Kidney (tissue), 14 donors: ENCODE data around the gene PACS2. TPM values are rescaled to one million over a fixed set of nuclear protein-coding genes. Genes with fewer than 3 reads are reported as not detected.
"Not testable (repeated sequence)": the region's sequence is repeated elsewhere in the genome, so short reads cannot be mapped to it uniquely, and the experiment has no call there.

Experiments
- DNase-seq, 5 donors: peaks; one replicate each; pipeline ENCODE4 v3.0.0-alpha.2; 2013 to 2020
- FAIRE-seq: peaks from 2 replicates; lab custom pipeline; 2012; peaks lifted over from hg19 to GRCh38; lab: Jason Lieb, UNC
- H3K27ac ChIP-seq, 2 donors: one replicate each; pipeline ENCODE4 v1.7.0; 2013; ENCODE audit warnings: low read depth in 2 of 2, low read length in 2 of 2, inconsistent platforms in 1 of 2
- H3K27me3 ChIP-seq: one replicate; pipeline ENCODE4 v1.7.1; 2013; ENCODE audit warnings: low read length, inconsistent platforms; ENCODE audit not compliant: control insufficient read depth, insufficient read depth
- H3K36me3 ChIP-seq, 3 donors: one replicate each; pipeline versions ENCODE4 v1.7.0 to v1.7.1; 2013; ENCODE audit warnings: low read length in 3 of 3, control low read depth in 1 of 3, inconsistent platforms in 1 of 3; ENCODE audit not compliant: insufficient read depth in 3 of 3, control insufficient read depth in 2 of 3
- H3K4me1 ChIP-seq, 3 donors: one replicate each; pipeline versions ENCODE4 v1.7.0 to v1.7.1; 2013; ENCODE audit warnings: low read length in 3 of 3, inconsistent platforms in 1 of 3, low read depth in 1 of 3; ENCODE audit not compliant: control insufficient read depth in 2 of 3, insufficient read depth in 2 of 3
- H3K4me3 ChIP-seq, 3 donors: one replicate each; pipeline versions ENCODE4 v1.7.0 to v1.8.1; 2013; ENCODE audit warnings: low read length in 3 of 3, control low read depth in 1 of 3, inconsistent platforms in 1 of 3
- H3K9ac ChIP-seq, 3 donors: one replicate each; pipeline versions ENCODE4 v1.7.0 to v1.7.1; 2013; ENCODE audit warnings: low read length in 3 of 3, control low read depth in 1 of 3, inconsistent platforms in 1 of 3
- H3K9me3 ChIP-seq, 3 donors: one replicate each; pipeline versions ENCODE4 v1.7.0 to v1.7.1; 2013; ENCODE audit warnings: low read length in 3 of 3, control low read depth in 1 of 3, inconsistent platforms in 1 of 3; ENCODE audit not compliant: control insufficient read depth in 2 of 3, insufficient read depth in 1 of 3
- CTCF ChIP-seq: IDR thresholded peaks from 3 replicates; pipeline ENCODE4 v1.5.1; 2012; ENCODE audit warnings: mild to moderate bottlenecking, moderate library complexity, borderline replicate concordance; ENCODE audit not compliant: insufficient read depth; ENCODE audit errors: extremely low read depth
- intact Hi-C: fragments of 100-400 bp; cut with DNase I; formaldehyde crosslinking; loops from one replicate; pipeline ENCODE4 v1.11.1; 2022
- polyA plus RNA-seq: library from polyadenylated mRNA; stranded (reverse); fragments of 350-450 nt; fragmentation: Illumina TruSeq; extraction: RNeasy Lipid Tissue Mini Kit (QIAGEN cat#74804); gene quantifications from one replicate; pipeline ENCODE4 v1.2.3, GENCODE V29; 2014; ENCODE audit warnings: low read depth, low replicate concordance; ENCODE audit not compliant: insufficient read depth
- total RNA-seq: library from RNA; stranded (reverse); fragmentation: NEBNext Ultra II Directional; extraction: Animal tissue kit (Norgen Biotek cat#: 25700); gene quantifications from one replicate; pipeline ENCODE4 v1.2.1, GENCODE V29; 2021
- donor health status: control.
- donor health status: control.
- donor health status: control.
- donor health status: control.
- donor health status: control.
- donor health status: DM: yes; HTN: yes; CAD: no.
- donor health status: Normal renal cell carcinoma (clear cell type).

Gene PACS2
- total and polyA plus RNA-seq, 2 donors from 2014 or later, result 35.7 to 83.9 TPM

GRCh38 chr14:105358140-105358846 lies 43.7 kb downstream of the PACS2 start:
- DNase-seq (no peak), FAIRE-seq (no peak)
- Histone ChIP-seq H3K9me3 (no peaks in the 10 kb centered on the region), H3K4me1 (no peaks in the 10 kb centered on the region), H3K36me3 (peaks cover 0 to 5% (median 0%) of the 10 kb centered on the region in 3 donors), H3K4me3 (no peak overlapping the region), H3K9ac (no peak overlapping the region), H3K27ac (no peak overlapping the region), H3K27me3 (no peaks in the 10 kb centered on the region)
- TF ChIP-seq CTCF, result no peak
- intact Hi-C loops, result no loop called here

GRCh38 chr14:105358943-105359342 lies 44.4 kb downstream of the PACS2 start:
- H3K9ac ChIP-seq, result no peak overlapping the region
- no peak for TF ChIP-seq CTCF
- no peak overlapping the region for H3K27ac ChIP-seq
- H3K4me3 ChIP-seq, result no peak overlapping the region
- DNase-seq (no peak), FAIRE-seq (no peak)
- intact Hi-C loops, result no loop called here
- H3K9me3 ChIP-seq, result no peaks in the 10 kb centered on the region
- H3K27me3 ChIP-seq, result no peaks in the 10 kb centered on the region
- H3K4me1 ChIP-seq, result no peaks in the 10 kb centered on the region
- H3K36me3 ChIP-seq, result peaks cover 0 to 5% (median 0%) of the 10 kb centered on the region in 3 donors

- H3K4me1 ChIP-seq, H3K36me3 ChIP-seq, H3K27ac ChIP-seq, H3K4me3 ChIP-seq, FAIRE-seq, H3K27me3 ChIP-seq, H3K9me3 ChIP-seq, H3K9ac ChIP-seq, DNase-seq, intact Hi-C loops: not testable (repeated sequence)
These were observed 46.9 kb downstream of the PACS2 start for GRCh38 chr14:105361412-105361811.

- Histone ChIP-seq H3K4me1 (no peaks in the 10 kb centered on the region), H3K36me3 (peaks cover 0 to 7% (median 0%) of the 10 kb centered on the region in 3 donors), H3K4me3 (no peak overlapping the region), H3K9me3 (no peaks in the 10 kb centered on the region), H3K27me3 (no peaks in the 10 kb centered on the region), H3K9ac (no peak overlapping the region), H3K27ac (no peak overlapping the region)
- intact Hi-C loops, result no loop called here
- peak in 2 of 5 donors; percentile 29 to 37 for DNase-seq
- TF ChIP-seq CTCF, result no peak
- FAIRE-seq, result no peak
These were observed 49.5 kb downstream of the PACS2 start for GRCh38 chr14:105363847-105364708.
